Measurements from ENCODE around the gene MAPKAPK2.

DNA sequence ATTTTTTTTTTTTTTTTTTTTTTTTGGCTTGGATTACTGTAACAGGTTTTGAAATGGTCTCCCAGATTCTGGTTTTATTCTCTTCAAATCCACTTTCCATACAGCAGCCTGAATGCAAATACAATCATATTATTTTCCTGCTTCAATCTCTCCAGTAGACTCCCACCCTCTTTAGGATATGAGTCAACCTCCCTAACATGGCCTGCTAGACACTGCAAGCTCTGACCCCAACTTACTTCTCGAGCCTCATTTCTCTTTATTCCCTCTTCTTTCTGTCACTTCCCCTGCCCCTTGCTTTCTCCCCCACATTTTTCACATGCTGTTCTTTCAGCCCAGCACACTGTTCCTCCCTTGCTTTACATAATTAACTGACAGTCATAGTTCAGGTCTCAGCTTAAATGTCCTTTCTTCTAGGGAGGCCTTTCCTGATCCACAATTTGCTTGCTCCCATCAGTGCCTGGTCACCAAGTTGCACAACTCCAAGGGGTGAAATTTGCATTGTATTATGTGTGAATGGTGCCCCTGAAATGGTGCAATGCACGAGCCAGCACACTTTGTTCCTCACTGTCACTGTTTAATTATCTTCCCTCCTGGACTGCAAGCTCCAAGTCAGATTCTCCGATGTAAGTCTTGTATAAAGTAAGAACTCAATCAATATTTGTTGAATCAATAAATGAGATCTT, 63.8 kb downstream of the MAPKAPK2 start:
- TF ChIP-seq, protein P1, sequence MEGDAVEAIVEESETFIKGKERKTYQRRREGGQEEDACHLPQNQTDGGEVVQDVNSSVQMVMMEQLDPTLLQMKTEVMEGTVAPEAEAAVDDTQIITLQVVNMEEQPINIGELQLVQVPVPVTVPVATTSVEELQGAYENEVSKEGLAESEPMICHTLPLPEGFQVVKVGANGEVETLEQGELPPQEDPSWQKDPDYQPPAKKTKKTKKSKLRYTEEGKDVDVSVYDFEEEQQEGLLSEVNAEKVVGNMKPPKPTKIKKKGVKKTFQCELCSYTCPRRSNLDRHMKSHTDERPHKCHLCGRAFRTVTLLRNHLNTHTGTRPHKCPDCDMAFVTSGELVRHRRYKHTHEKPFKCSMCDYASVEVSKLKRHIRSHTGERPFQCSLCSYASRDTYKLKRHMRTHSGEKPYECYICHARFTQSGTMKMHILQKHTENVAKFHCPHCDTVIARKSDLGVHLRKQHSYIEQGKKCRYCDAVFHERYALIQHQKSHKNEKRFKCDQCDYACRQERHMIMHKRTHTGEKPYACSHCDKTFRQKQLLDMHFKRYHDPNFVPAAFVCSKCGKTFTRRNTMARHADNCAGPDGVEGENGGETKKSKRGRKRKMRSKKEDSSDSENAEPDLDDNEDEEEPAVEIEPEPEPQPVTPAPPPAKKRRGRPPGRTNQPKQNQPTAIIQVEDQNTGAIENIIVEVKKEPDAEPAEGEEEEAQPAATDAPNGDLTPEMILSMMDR (conservative IDR thresholded peaks at IDR 0.05; ENCODE audit: low read length) = no peak
- TF ChIP-seq EZH2phosphoT487 (IDR thresholded peaks at IDR 0.05; ENCODE audit: borderline replicate concordance) = no peak

All from Loucy (cell line).